PC-9 (cell line): Measurements from ENCODE around the gene UBXN10.

Source experiments
- CTCF ChIP-seq: fragments of 200-600 bp; sonication (generic); conservative IDR thresholded peaks from 2 replicates; pipeline ENCODE4 v1.6.1; 2017; ENCODE audit warnings: mixed run types, antibody characterized with exemption, mild to moderate bottlenecking, moderate library complexity
- EZH2 ChIP-seq: fragments of 200-600 bp; sonication (generic); IDR thresholded peaks from 2 replicates; pipeline ENCODE4 v1.8.0; 2017; ENCODE audit warnings: antibody characterized with exemption, low read depth

- TF ChIP-seq CTCF, result no peak
- no peak for TF ChIP-seq EZH2
Measured at GRCh38 chr1:20137055-20137454, 48.8 kb upstream of the UBXN10 start.
